NCI-H774 (cell line): ENCODE results near the gene ZNF512B.
A peak's percentile ranks its signal among the peaks of the same experiment; 100 is the strongest.
"Not testable (repeated sequence)": the region's sequence is repeated elsewhere in the genome, so short reads cannot be mapped to it uniquely, and the experiment has no call there.

Source experiments
- DNase-seq: peaks from one replicate; lab custom pipeline; 2025; lab: John Stamatoyannopoulos, UW

ZNF512B gene

GRCh38 chr20:63962426-63963347 lies 7.0 kb downstream of the ZNF512B start:
- DNase-seq: no peak

GRCh38 chr20:63961664-63962425 lies 7.9 kb downstream of the ZNF512B start:
- DNase-seq: no peak

- not testable (repeated sequence) for DNase-seq
Measured at GRCh38 chr20:63960654-63961621, 8.8 kb downstream of the ZNF512B start.

- no peak for DNase-seq
Measured at GRCh38 chr20:63959699-63960075, 10.0 kb downstream of the ZNF512B start.

- DNase-seq: no peak
Measured at GRCh38 chr20:63958964-63959698, 10.6 kb downstream of the ZNF512B start.

GRCh38 chr20:63958471-63958870 lies 11.3 kb downstream of the ZNF512B start:
- no peak for DNase-seq

- DNase-seq: peak; percentile 49
Measured at GRCh38 chr20:63957690-63958441, 11.9 kb downstream of the ZNF512B start.

- DNase-seq: peak; percentile 64
Measured at GRCh38 chr20:63957004-63957689, 12.6 kb downstream of the ZNF512B start.

GRCh38 chr20:63956664-63957003 lies 13.1 kb downstream of the ZNF512B start:
- DNase-seq: no peak

GRCh38 chr20:63955827-63956663 lies 13.7 kb downstream of the ZNF512B start, which contains the start of gene UCKL1:
Gene UCKL1 (minus strand): TSS chr20:63956416. CDS start chr20:63956372, 44 bp downstream.
- DNase-seq: peak; percentile 89

- DNase-seq: no peak
Measured at GRCh38 chr20:63955281-63955826, 14.4 kb downstream of the ZNF512B start.

- DNase-seq: no peak
Measured at GRCh38 chr20:63953764-63954429, 15.8 kb downstream of the ZNF512B start.

GRCh38 chr20:63952769-63953168 lies 17.0 kb downstream of the ZNF512B start:
- DNase-seq: no peak

- no peak for DNase-seq
Measured at GRCh38 chr20:63952210-63952535, 17.6 kb downstream of the ZNF512B start.

- DNase-seq: no peak
Measured at GRCh38 chr20:63951398-63952209, 18.1 kb downstream of the ZNF512B start.

GRCh38 chr20:63950701-63951397 lies 18.9 kb downstream of the ZNF512B start:
- no peak for DNase-seq
